Testis (tissue), 3 donors: ENCODE results near the gene C8G. TPM values are rescaled to one million over a fixed set of nuclear protein-coding genes. Genes with fewer than 3 reads are reported as not detected.

ENCODE experiments used
- DNase-seq: peaks from one replicate; pipeline ENCODE4 v3.0.0-alpha.2; 2019
- H3K27ac ChIP-seq, 2 donors: fragments of 200-600 bp; sonication (generic); one replicate each; pipeline ENCODE4 v1.5.1; 2019
- H3K27me3 ChIP-seq: fragments of 200-600 bp; sonication (generic); one replicate; pipeline ENCODE4 v1.5.1; 2019
- H3K36me3 ChIP-seq: fragments of 200-600 bp; sonication (generic); one replicate; pipeline ENCODE4 v1.5.1; 2017; ENCODE audit warnings: low read depth; ENCODE audit errors: missing control alignments
- H3K4me1 ChIP-seq: fragments of 200-600 bp; sonication (generic); one replicate; pipeline ENCODE4 v1.5.1; 2019
- H3K4me3 ChIP-seq, 2 donors: fragments of 200-600 bp; sonication (generic); one replicate each; pipeline ENCODE4 v1.5.1; 2017 to 2019
- H3K9me3 ChIP-seq: fragments of 200-600 bp; sonication (generic); one replicate; pipeline ENCODE4 v1.5.1; 2017
- CTCF ChIP-seq, 3 experiments: fragments of 450-650 bp in 2 of 3; fragments of 200-600 bp in 1 of 3; sonication (generic) in 1 of 3; IDR thresholded peaks; one replicate each; pipeline ENCODE4 v1.5.1; 2016 to 2019; ENCODE audit warnings: antibody characterized with exemption in 3 of 3, mild to moderate bottlenecking in 2 of 3, moderate library complexity in 1 of 3
- POLR2A ChIP-seq: fragments of 450-650 bp; IDR thresholded peaks from one replicate; pipeline ENCODE4 v1.6.1; 2017; ENCODE audit warnings: antibody characterized with exemption, mild to moderate bottlenecking, moderate library complexity
- WGBS, 2 donors: methylation state at CpG; one replicate each; pipeline ENCODE4 v1.1.5; 2018; 5-methylcytosine and 5-hydroxymethylcytosine counted together
- intact Hi-C: fragments of 100-400 bp; cut with DNase I; formaldehyde crosslinking; loops from one replicate; pipeline ENCODE4 v1.15.1; 2023; ENCODE audit warnings: low total_unique reads
- polyA plus RNA-seq: library from polyadenylated mRNA; stranded (reverse); fragments of 350-450 nt; fragmentation: Illumina TruSeq; extraction: RNeasy Lipid Tissue Mini Kit (QIAGEN cat#74804); gene quantifications from one replicate; pipeline ENCODE4 v1.2.3, GENCODE V29; 2014; ENCODE audit warnings: low read depth, low replicate concordance; ENCODE audit not compliant: insufficient read depth
- total RNA-seq, 2 donors: library from RNA; depleted of rRNA; stranded (reverse); fragments of >200 nt; gene quantifications; one replicate each; pipeline ENCODE4 v1.2.3, GENCODE V29; 2016

C8G gene
- total and polyA plus RNA-seq, 3 donors from 2014 or later: 4.6 to 4.9 (median 4.6) TPM

- H3K4me3 ChIP-seq: no peak overlapping the region
- no peak for DNase-seq
- H3K27me3 ChIP-seq: no peaks in the 10 kb centered on the region
- no peaks in the 10 kb centered on the region for H3K36me3 ChIP-seq
- intact Hi-C loops: no loop called here
- no peaks in the 10 kb centered on the region for H3K9me3 ChIP-seq
- H3K27ac ChIP-seq: peak overlapping the region in 1 of 2 donors; percentile 66
- WGBS, 2 donors: 87 to 91% methylated on average over 3 to 10 of the region's 10 CpGs
- TF ChIP-seq POLR2A (no peak), CTCF (IDR thresholded peaks at IDR 0.05) (no peak)
- H3K4me1 ChIP-seq: peaks cover 21% of the 10 kb centered on the region
Observed at GRCh38 chr9:136900556-136900955, 44.5 kb upstream of the C8G start.

- no peaks in the 10 kb centered on the region for H3K36me3 ChIP-seq
Observed at GRCh38 chr9:136900988-136901515, 44.0 kb upstream of the C8G start.

GRCh38 chr9:136901516-136902258 lies 43.4 kb upstream of the C8G start:
- H3K4me1 ChIP-seq: peaks cover 21% of the 10 kb centered on the region
- no peak overlapping the region for H3K4me3 ChIP-seq
- H3K27me3 ChIP-seq: no peaks in the 10 kb centered on the region
- WGBS, 2 donors: 43 to 48% methylated on average over 19 to 20 of the region's 20 CpGs
- intact Hi-C loops: no loop called here
- H3K27ac ChIP-seq: peak overlapping the region; percentile 8 to 66
- peak; percentile 66 for DNase-seq
- TF ChIP-seq CTCF (IDR thresholded peaks at IDR 0.05) (no peak), POLR2A (no peak)
- no peaks in the 10 kb centered on the region for H3K9me3 ChIP-seq
- H3K36me3 ChIP-seq: no peaks in the 10 kb centered on the region

More at GRCh38 chr9:136900988-136901515, 44.0 kb upstream of the C8G start:
- no peak for TF ChIP-seq POLR2A
- TF ChIP-seq CTCF (IDR thresholded peaks at IDR 0.05): no peak
- H3K27ac ChIP-seq: peak overlapping the region in 1 of 2 donors; percentile 66
- intact Hi-C loops: no loop called here
- H3K9me3 ChIP-seq: no peaks in the 10 kb centered on the region
- H3K27me3 ChIP-seq: no peaks in the 10 kb centered on the region
- DNase-seq: no peak
- WGBS, 2 donors: 89% methylated on average over 13 of the region's 13 CpGs
- H3K4me1 ChIP-seq: peaks cover 21% of the 10 kb centered on the region
- no peak overlapping the region for H3K4me3 ChIP-seq

GRCh38 chr9:136902259-136902821 lies 42.7 kb upstream of the C8G start:
- H3K4me1 ChIP-seq: peaks cover 21% of the 10 kb centered on the region
- no peak overlapping the region for H3K4me3 ChIP-seq
- no peaks in the 10 kb centered on the region for H3K36me3 ChIP-seq
- intact Hi-C loops: no loop called here
- H3K9me3 ChIP-seq: no peaks in the 10 kb centered on the region
- WGBS, 2 donors: 47 to 51% methylated on average over 12 of the region's 15 CpGs
- H3K27ac ChIP-seq: peak overlapping the region; percentile 8 to 66
- no peak for TF ChIP-seq POLR2A
- no peak for TF ChIP-seq CTCF (IDR thresholded peaks at IDR 0.05)
- DNase-seq: peak; percentile 73
- H3K27me3 ChIP-seq: no peaks in the 10 kb centered on the region
